Thoracic aorta (tissue), 2 donors: ENCODE results near the gene LACTB. TPM values are rescaled to one million over a fixed set of nuclear protein-coding genes. Genes with fewer than 3 reads are reported as not detected.

Source experiments
- ATAC-seq: fragments of 150-250 bp; one replicate; pipeline ENCODE4 v1.8.0; 2017; ENCODE audit warnings: low read depth; ENCODE audit not compliant: insufficient number of reproducible peaks, low FRiP score
- DNase-seq: peaks from one replicate; pipeline ENCODE4 v3.0.0-alpha.2; 2020; ENCODE audit warnings: low spot score
- H3K27ac ChIP-seq, 2 donors: fragments of 200-600 bp; sonication (generic); 1 replicate in 1 of 2; 2 replicates in 1 of 2; pipeline ENCODE4 v1.5.1; 2016; ENCODE audit warnings: mild to moderate bottlenecking in 2 of 2, moderate library complexity in 2 of 2
- H3K27me3 ChIP-seq: fragments of 200-600 bp; sonication (generic); replicated peaks from 2 replicates; pipeline ENCODE4 v1.6.0; 2016; ENCODE audit warnings: mild to moderate bottlenecking; ENCODE audit not compliant: insufficient read depth
- H3K36me3 ChIP-seq: fragments of 200-600 bp; sonication (generic); one replicate; pipeline ENCODE4 v1.5.1; 2016
- H3K4me1 ChIP-seq, 2 donors: fragments of 200-600 bp; sonication (generic); 1 replicate in 1 of 2; 2 replicates in 1 of 2; pipeline versions ENCODE4 v1.5.1 to v1.6.0; 2016; ENCODE audit warnings: low read depth in 2 of 2, mild to moderate bottlenecking in 1 of 2; ENCODE audit not compliant: control insufficient read depth in 1 of 2
- H3K4me3 ChIP-seq: fragments of 200-600 bp; sonication (generic); 2 replicates; pipeline ENCODE4 v1.5.1; 2016; ENCODE audit warnings: mild to moderate bottlenecking
- H3K9me3 ChIP-seq: fragments of 200-600 bp; sonication (generic); 2 replicates; pipeline ENCODE4 v1.5.1; 2016
- total RNA-seq, 2 donors: library from RNA; depleted of rRNA; stranded (reverse); fragments of >200 nt; gene quantifications; one replicate each; pipeline versions ENCODE4 v1.1.0 to v1.2.3, GENCODE V29; 2016
- TF ChIP-seq, protein P1 (sequence below): fragments of 200-600 bp; sonication (generic); IDR thresholded peaks from one replicate; pipeline ENCODE4 v1.5.1; 2019; ENCODE audit warnings: antibody characterized with exemption

LACTB gene
- total RNA-seq, 2 donors from 2014 or later: 11.6 to 22.4 TPM

DNA sequence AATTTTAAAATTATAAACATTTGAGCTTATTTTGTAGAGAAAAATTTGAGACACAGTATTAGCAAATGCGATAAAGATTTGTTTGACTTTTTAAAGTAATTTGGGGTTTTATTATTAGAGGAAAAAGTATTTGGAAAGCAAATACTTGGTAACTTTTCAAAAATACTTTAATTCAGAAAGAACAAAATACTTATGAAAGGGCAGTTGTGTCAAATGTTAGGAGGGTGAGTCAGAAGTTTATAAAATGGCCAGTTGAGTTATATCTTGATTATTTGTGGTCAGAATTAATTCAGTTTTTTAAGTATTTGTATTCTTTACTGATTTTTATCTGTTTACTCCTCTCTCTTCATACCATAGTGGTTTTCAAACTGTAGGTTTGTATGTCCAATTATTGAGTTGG lies 12.1 kb downstream of the LACTB start:
- ATAC-seq: no peak

DNA sequence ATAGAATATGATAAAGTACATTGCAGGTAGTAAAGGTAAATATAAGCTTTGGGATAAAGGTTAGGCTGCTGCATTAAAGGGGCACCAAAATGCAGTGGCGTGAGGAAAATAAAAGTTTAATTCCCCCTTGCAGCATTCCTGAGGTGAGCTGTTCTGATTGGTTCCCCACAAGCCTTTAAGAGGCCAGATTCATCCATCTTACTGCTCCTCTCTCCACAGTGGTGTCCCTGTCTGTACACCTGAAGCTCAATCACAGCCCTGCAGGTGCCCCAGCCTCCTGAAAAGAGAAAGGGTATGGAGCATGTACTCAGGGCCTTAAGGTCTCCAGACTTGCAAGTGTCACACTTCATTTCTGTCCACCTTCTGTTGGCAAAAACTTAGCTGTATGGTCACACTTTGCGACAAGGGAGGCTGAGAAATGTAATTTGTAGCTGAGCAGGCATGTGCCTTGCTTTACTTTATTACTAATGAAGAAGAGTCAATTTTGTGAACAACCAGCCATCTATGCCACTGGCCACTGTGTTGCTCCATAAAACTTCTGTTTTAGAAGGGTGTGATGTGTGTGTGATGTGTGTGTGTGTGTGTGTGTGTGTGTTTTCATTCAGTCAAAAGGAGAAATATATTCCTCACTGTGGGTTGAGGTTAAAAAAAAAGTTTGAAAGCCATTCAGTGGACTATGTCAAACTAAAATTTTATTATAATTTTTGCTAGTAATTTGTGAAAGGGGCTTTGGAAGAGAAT lies 12.8 kb downstream of the LACTB start:
- no peak overlapping the region for H3K4me3 ChIP-seq
- DNase-seq: no peak
- TF ChIP-seq, protein P1, sequence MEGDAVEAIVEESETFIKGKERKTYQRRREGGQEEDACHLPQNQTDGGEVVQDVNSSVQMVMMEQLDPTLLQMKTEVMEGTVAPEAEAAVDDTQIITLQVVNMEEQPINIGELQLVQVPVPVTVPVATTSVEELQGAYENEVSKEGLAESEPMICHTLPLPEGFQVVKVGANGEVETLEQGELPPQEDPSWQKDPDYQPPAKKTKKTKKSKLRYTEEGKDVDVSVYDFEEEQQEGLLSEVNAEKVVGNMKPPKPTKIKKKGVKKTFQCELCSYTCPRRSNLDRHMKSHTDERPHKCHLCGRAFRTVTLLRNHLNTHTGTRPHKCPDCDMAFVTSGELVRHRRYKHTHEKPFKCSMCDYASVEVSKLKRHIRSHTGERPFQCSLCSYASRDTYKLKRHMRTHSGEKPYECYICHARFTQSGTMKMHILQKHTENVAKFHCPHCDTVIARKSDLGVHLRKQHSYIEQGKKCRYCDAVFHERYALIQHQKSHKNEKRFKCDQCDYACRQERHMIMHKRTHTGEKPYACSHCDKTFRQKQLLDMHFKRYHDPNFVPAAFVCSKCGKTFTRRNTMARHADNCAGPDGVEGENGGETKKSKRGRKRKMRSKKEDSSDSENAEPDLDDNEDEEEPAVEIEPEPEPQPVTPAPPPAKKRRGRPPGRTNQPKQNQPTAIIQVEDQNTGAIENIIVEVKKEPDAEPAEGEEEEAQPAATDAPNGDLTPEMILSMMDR: no peak
- peaks cover 26 to 46% of the 10 kb centered on the region in 2 donors for H3K4me1 ChIP-seq
- peaks cover 9% of the 10 kb centered on the region for H3K36me3 ChIP-seq
- H3K9me3 ChIP-seq: no peaks in the 10 kb centered on the region
- no peaks in the 10 kb centered on the region for H3K27me3 ChIP-seq
- peak overlapping the region; percentile 56 to 72 for H3K27ac ChIP-seq
- no peak for ATAC-seq

More for the DNA sequence above, 12.1 kb downstream of the LACTB start:
- no peaks in the 10 kb centered on the region for H3K27me3 ChIP-seq
- no peak for DNase-seq
- TF ChIP-seq, protein P1: no peak
- no peak overlapping the region for H3K4me3 ChIP-seq
- peaks cover 26 to 46% of the 10 kb centered on the region in 2 donors for H3K4me1 ChIP-seq
- peak overlapping the region; percentile 65 to 72 for H3K27ac ChIP-seq
- H3K36me3 ChIP-seq: peaks cover 10% of the 10 kb centered on the region
- H3K9me3 ChIP-seq: no peaks in the 10 kb centered on the region

DNA sequence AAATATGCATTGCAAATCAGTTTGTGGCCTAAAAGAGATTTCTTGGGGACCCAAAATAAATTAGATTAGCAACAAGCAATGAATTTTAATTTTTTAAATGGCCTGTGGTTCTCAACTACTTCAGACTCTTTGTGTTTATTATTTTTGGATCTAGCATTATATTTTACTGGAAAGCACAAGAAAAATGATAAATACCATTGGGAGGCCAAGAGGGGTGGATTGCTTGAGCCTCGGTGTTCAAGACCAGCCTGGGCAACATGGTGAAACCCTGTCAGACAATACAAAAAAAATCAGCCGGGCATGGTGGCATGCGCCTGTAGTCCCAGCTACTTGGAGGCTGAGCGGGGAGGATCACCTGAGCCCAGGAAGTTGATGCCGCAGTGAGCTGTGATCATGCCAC lies 13.6 kb downstream of the LACTB start:
- DNase-seq: no peak
- Histone ChIP-seq H3K4me1 (peaks cover 26 to 46% of the 10 kb centered on the region in 2 donors), H3K36me3 (no peaks in the 10 kb centered on the region), H3K9me3 (no peaks in the 10 kb centered on the region), H3K4me3 (no peak overlapping the region), H3K27me3 (no peaks in the 10 kb centered on the region), H3K27ac (peak overlapping the region; percentile 64 to 72)
- no peak for ATAC-seq
- TF ChIP-seq, protein P1: no peak

DNA sequence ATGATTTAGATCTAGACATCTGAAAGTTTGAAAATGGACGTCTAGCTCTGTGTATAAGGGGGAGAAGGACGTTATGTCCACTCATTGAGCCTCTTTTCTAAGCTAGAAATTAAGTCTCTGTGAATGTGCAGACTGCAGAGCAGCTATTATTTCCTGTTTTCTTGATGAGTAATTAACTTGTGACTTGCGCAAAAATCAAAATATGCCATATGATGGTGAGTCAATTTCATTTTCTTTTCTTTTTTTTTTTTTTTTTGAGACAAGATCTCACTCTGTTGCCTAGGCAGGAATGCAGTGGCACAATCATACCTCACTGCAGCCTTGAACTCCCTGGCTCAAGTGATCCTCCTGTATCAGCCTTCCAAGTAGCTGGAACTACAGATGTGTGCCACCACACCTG lies 14.1 kb downstream of the LACTB start:
- H3K4me1 ChIP-seq: peaks cover 26 to 46% of the 10 kb centered on the region in 2 donors
- H3K27ac ChIP-seq: peak overlapping the region; percentile 64 to 72
- no peaks in the 10 kb centered on the region for H3K9me3 ChIP-seq
- ATAC-seq (peak; percentile 78), DNase-seq (no peak)
- H3K36me3 ChIP-seq: no peaks in the 10 kb centered on the region
- H3K27me3 ChIP-seq: no peaks in the 10 kb centered on the region
- H3K4me3 ChIP-seq: no peak overlapping the region
- TF ChIP-seq, protein P1: no peak

- peaks cover 26 to 46% of the 10 kb centered on the region in 2 donors for H3K4me1 ChIP-seq
- TF ChIP-seq, protein P1: no peak
- no peaks in the 10 kb centered on the region for H3K9me3 ChIP-seq
- H3K27me3 ChIP-seq: no peaks in the 10 kb centered on the region
- ATAC-seq (no peak), DNase-seq (no peak)
- no peak overlapping the region for H3K4me3 ChIP-seq
- H3K27ac ChIP-seq: peak overlapping the region in 1 of 2 donors; percentile 72
- no peaks in the 10 kb centered on the region for H3K36me3 ChIP-seq
Observed at GRCh38 chr15:63136742-63137141, 15.1 kb downstream of the LACTB start.
